Sigmoid colon (tissue), 4 donors: ENCODE results near the gene PELI1.

Source experiments
- EP300 ChIP-seq, 4 donors: sonication (generic); formaldehyde crosslinking; IDR thresholded peaks; one replicate each; pipeline ENCODE4 v1.6.1; 2017; ENCODE audit warnings: antibody characterized with exemption in 4 of 4
- POLR2A ChIP-seq, 2 donors: fragments of 450-650 bp; IDR thresholded peaks; one replicate each; pipeline ENCODE4 v1.6.1; 2016; ENCODE audit warnings: antibody characterized with exemption in 2 of 2, mild to moderate bottlenecking in 2 of 2, moderate library complexity in 2 of 2
- POLR2AphosphoS5 ChIP-seq, 4 donors: sonication (generic); formaldehyde crosslinking; IDR thresholded peaks; one replicate each; pipeline ENCODE4 v1.6.1; 2017; ENCODE audit warnings: antibody characterized with exemption in 4 of 4
- TF ChIP-seq, protein P1 (sequence below), 4 experiments: fragments of 450-650 bp in 3 of 4; fragments of 200-600 bp in 1 of 4; IDR thresholded peaks; one replicate each; pipeline ENCODE4 v1.5.1; 2016 to 2019; ENCODE audit warnings: antibody characterized with exemption in 4 of 4, mild to moderate bottlenecking in 3 of 4, moderate library complexity in 2 of 4

DNA sequence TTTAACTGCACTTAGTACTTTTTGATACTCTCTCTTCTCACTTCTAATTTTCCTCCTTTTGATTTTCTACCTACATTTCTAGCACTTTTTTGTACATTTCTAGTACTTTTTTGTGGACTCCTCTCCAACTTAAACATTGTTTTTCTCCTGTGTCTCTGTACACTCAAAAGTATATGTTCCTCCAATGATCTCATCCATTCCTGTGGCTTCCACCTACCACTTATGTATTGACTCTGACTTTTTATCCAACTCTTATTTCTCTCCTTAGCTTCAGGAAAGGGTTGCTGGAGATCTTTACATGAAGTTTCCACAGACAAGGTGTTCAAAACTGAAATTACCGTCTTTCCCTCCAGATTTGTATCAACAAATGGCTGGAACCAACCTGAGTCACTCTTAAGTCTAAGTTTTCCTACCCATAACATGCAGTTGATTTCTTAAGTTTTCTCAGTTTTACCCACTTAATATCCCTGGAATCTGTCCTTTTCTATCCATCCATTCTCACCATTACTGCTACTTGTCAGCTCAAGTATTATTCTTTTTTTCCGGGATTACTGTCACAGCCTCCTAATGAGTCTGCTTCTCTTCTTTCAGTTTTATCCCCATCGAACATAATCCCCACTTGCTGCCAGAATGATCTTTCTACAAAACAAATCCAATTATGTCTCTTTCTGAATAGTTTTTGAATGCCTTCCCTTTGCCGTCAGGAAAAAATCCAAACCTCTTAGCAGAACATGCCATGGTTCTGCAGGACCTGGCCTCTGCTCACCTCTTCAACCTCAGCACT lies 22.6 kb upstream of the PELI1 start:
- TF ChIP-seq, protein P1, sequence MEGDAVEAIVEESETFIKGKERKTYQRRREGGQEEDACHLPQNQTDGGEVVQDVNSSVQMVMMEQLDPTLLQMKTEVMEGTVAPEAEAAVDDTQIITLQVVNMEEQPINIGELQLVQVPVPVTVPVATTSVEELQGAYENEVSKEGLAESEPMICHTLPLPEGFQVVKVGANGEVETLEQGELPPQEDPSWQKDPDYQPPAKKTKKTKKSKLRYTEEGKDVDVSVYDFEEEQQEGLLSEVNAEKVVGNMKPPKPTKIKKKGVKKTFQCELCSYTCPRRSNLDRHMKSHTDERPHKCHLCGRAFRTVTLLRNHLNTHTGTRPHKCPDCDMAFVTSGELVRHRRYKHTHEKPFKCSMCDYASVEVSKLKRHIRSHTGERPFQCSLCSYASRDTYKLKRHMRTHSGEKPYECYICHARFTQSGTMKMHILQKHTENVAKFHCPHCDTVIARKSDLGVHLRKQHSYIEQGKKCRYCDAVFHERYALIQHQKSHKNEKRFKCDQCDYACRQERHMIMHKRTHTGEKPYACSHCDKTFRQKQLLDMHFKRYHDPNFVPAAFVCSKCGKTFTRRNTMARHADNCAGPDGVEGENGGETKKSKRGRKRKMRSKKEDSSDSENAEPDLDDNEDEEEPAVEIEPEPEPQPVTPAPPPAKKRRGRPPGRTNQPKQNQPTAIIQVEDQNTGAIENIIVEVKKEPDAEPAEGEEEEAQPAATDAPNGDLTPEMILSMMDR (IDR thresholded peaks at IDR 0.05): no peak
- TF ChIP-seq POLR2AphosphoS5 (IDR thresholded peaks at IDR 0.05): no peak
- no peak for TF ChIP-seq EP300 (IDR thresholded peaks at IDR 0.05)
- no peak for TF ChIP-seq POLR2A (IDR thresholded peaks at IDR 0.05)
